Type B pancreatic cell (in vitro differentiated cells): ENCODE data around the gene TLL1. TPM values are rescaled to one million over a fixed set of nuclear protein-coding genes. Genes with fewer than 3 reads are reported as not detected.

Experiments
- DNase-seq: peaks from one replicate; pipeline ENCODE4 v3.0.0; 2021; ENCODE audit warnings: mixed read lengths; ENCODE audit not compliant: unreplicated experiment; ENCODE audit errors: extremely low spot score
- H3K27ac Mint-ChIP-seq: 2 replicates; pipeline ENCODE4 v1.8.0; 2021; ENCODE audit warnings: mild to moderate bottlenecking, mixed read lengths
- H3K27me3 Mint-ChIP-seq: 2 replicates; pipeline ENCODE4 v1.8.0; 2021; ENCODE audit warnings: mixed read lengths
- H3K36me3 Mint-ChIP-seq: 2 replicates; pipeline ENCODE4 v1.8.0; 2021; ENCODE audit warnings: mixed read lengths
- H3K4me1 Mint-ChIP-seq: one replicate; pipeline ENCODE4 v1.8.0; 2021; ENCODE audit warnings: mixed read lengths; ENCODE audit not compliant: unreplicated experiment
- H3K4me3 Mint-ChIP-seq: 2 replicates; pipeline ENCODE4 v1.8.0; 2021; ENCODE audit warnings: mild to moderate bottlenecking, mixed read lengths
- H3K9me3 Mint-ChIP-seq: 2 replicates; pipeline ENCODE4 v1.8.0; 2021; ENCODE audit warnings: mixed read lengths
- CTCF ChIP-seq: fragments of 200-600 bp; sonication (generic); conservative IDR thresholded peaks from 2 replicates; pipeline ENCODE4 v1.5.0; 2021; ENCODE audit warnings: antibody characterized with exemption, mild to moderate bottlenecking
- total RNA-seq: library from RNA; stranded (reverse); gene quantifications from 2 replicates; pipeline ENCODE4 v1.2.1, GENCODE V29; 2021; ENCODE audit warnings: low replicate concordance

TLL1 gene
- total RNA-seq, 1 donor from 2014 or later: 2.0 TPM

DNA sequence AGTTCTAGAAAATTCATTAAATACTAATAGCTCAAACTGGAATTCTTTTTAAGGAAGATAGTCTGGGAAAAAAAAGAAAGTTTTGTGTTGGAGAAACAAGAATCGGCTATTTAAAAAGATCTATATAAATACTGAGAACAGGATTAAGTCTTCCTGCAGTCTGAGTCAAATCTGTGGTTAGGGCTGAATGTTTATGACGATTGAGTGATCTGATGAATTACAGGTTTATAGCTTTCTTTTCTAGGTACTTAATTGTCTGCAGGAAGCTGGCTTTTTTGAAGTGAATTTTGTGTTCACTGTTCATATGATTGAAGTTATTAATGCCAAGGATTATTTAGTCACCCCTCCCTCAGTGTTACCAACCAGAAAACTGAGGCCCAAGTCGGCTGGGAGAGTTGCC, 42.2 kb downstream of the TLL1 start:
- no peaks in the 10 kb centered on the region for H3K36me3 Mint-ChIP-seq
- H3K4me3 Mint-ChIP-seq: no peak overlapping the region

DNA sequence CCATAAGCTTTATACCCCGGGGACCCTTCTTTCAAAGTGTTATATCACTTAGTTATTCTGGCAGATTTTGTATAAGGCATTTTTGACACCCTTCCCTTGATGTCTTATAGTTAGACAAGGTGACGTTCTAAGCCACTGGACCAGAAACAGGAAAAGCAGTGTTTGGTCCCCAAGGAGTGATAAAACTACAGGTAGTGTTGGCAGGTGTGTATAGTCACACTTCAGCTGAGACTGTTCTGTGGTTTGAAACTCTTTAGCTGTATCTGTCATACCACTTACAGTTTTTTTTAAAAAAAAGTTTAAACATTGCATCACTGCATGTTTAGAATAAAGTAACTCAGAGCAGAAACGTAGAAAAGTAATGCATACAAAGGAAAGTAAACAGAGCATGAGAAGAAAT, 48.5 kb downstream of the TLL1 start:
- Mint-ChIP-seq H3K36me3 (no peaks in the 10 kb centered on the region), H3K4me1 (no peaks in the 10 kb centered on the region), H3K27me3 (no peaks in the 10 kb centered on the region), H3K27ac (no peak overlapping the region), H3K4me3 (no peak overlapping the region), H3K9me3 (no peaks in the 10 kb centered on the region)
- DNase-seq: no peak
- no peak for TF ChIP-seq CTCF

More for the DNA sequence above, 42.2 kb downstream of the TLL1 start:
- Mint-ChIP-seq H3K27ac (no peak overlapping the region), H3K27me3 (no peaks in the 10 kb centered on the region), H3K9me3 (no peaks in the 10 kb centered on the region), H3K4me1 (peaks cover 7% of the 10 kb centered on the region)
- no peak for TF ChIP-seq CTCF
- no peak for DNase-seq

DNA sequence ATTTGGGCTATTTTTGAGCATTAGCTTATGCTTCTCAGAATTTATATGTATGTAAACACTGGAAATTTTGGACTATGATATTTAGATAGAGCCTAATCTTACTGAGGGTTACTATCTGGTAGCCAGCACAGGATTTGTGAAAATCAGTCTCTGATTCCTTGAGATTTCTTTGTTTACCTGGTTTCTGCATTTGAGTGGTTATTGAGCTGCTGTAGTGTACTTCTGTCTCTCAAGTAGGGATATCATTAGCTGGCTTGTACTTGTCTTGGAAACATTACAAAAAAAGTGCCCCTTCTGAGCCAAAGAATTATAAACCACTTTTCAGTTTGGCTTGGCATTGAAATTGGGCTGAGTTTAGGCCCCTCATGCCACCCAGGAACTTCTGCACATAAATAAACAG, 49.7 kb downstream of the TLL1 start:
- TF ChIP-seq CTCF: no peak
- DNase-seq: no peak
- no peak overlapping the region for H3K27ac Mint-ChIP-seq
- H3K9me3 Mint-ChIP-seq: no peaks in the 10 kb centered on the region
- no peaks in the 10 kb centered on the region for H3K36me3 Mint-ChIP-seq
- H3K4me1 Mint-ChIP-seq: no peaks in the 10 kb centered on the region
- H3K4me3 Mint-ChIP-seq: no peak overlapping the region
- H3K27me3 Mint-ChIP-seq: no peaks in the 10 kb centered on the region

GRCh38 chr4:165926307-165926706, 53.3 kb downstream of the TLL1 start:
- no peak for TF ChIP-seq CTCF
- H3K4me3 Mint-ChIP-seq: no peak overlapping the region
- H3K4me1 Mint-ChIP-seq: no peaks in the 10 kb centered on the region
- H3K9me3 Mint-ChIP-seq: no peaks in the 10 kb centered on the region
- no peaks in the 10 kb centered on the region for H3K36me3 Mint-ChIP-seq
- H3K27ac Mint-ChIP-seq: no peak overlapping the region
- DNase-seq: no peak
- peaks cover 4% of the 10 kb centered on the region for H3K27me3 Mint-ChIP-seq

DNA sequence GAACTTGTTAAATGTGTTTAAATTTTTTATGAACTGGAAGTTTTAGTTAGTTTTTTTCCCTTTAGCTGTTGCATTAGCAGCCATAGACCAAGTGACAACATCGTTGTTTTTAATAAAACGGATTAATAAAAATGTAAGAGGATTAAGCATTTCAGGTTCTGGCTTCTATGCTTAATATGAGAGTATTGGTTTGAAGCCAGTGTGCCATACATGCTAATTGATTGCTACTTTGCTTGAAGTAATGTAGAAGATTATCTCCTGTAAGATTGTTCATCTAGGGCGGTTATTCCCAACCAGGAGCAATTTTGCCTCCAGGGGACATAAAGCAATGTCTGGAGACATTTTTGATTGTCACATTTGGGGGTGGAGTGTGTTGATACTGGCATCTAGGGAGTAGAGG, 54.3 kb downstream of the TLL1 start:
- H3K27ac Mint-ChIP-seq: no peak overlapping the region
- DNase-seq: no peak
- H3K27me3 Mint-ChIP-seq: peaks cover 4% of the 10 kb centered on the region
- H3K36me3 Mint-ChIP-seq: no peaks in the 10 kb centered on the region
- TF ChIP-seq CTCF: no peak
- H3K4me1 Mint-ChIP-seq: no peaks in the 10 kb centered on the region
- no peaks in the 10 kb centered on the region for H3K9me3 Mint-ChIP-seq
- H3K4me3 Mint-ChIP-seq: no peak overlapping the region

- Mint-ChIP-seq H3K4me3 (no peak overlapping the region), H3K27ac (no peak overlapping the region), H3K36me3 (no peaks in the 10 kb centered on the region), H3K27me3 (peaks cover 4% of the 10 kb centered on the region), H3K9me3 (no peaks in the 10 kb centered on the region), H3K4me1 (no peaks in the 10 kb centered on the region)
- TF ChIP-seq CTCF: no peak
- no peak for DNase-seq
Measured at GRCh38 chr4:165927815-165928214, 54.8 kb downstream of the TLL1 start.
